ENCODE measurements around the gene RRAGB.

DNA sequence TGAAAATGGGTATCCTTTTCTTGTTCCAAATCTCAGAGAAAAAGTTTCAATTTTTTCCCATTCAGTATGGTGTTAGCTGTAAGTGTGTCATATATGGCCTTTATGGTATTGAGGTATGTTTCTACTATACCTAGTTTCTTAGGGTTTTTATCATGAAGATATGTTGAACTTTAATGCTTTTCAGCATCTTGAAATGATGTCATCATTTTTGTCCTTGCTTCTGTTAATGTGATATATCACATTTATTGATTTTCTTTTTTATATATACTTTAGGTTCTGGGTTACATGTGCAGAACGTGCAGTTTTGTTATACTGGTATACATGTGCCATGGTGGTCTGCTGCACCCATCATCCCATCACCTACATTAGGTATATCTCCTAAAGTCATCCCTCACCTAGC is 49.5 kb upstream of the RRAGB start:
- TF ChIP-seq, protein P1, sequence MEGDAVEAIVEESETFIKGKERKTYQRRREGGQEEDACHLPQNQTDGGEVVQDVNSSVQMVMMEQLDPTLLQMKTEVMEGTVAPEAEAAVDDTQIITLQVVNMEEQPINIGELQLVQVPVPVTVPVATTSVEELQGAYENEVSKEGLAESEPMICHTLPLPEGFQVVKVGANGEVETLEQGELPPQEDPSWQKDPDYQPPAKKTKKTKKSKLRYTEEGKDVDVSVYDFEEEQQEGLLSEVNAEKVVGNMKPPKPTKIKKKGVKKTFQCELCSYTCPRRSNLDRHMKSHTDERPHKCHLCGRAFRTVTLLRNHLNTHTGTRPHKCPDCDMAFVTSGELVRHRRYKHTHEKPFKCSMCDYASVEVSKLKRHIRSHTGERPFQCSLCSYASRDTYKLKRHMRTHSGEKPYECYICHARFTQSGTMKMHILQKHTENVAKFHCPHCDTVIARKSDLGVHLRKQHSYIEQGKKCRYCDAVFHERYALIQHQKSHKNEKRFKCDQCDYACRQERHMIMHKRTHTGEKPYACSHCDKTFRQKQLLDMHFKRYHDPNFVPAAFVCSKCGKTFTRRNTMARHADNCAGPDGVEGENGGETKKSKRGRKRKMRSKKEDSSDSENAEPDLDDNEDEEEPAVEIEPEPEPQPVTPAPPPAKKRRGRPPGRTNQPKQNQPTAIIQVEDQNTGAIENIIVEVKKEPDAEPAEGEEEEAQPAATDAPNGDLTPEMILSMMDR (IDR thresholded peaks at IDR 0.05) = no peak
- no peak for TF ChIP-seq EP300 (IDR thresholded peaks at IDR 0.05)
